Body of pancreas (tissue), 4 donors: ENCODE results near the gene ZSCAN5C.

Experiments
- CTCF ChIP-seq, 7 experiments: fragments of 450-650 bp in 4 of 7; fragments of 200-600 bp in 3 of 7; sonication (generic) in 3 of 7; IDR thresholded peaks; one replicate each; pipeline ENCODE4 v1.5.1; 2016 to 2019; ENCODE audit warnings: antibody characterized with exemption in 7 of 7
- POLR2A ChIP-seq, 3 donors: fragments of 450-650 bp; IDR thresholded peaks; one replicate each; pipeline ENCODE4 v1.6.1; 2016; ENCODE audit warnings: antibody characterized with exemption in 3 of 3, mild to moderate bottlenecking in 2 of 3

GRCh38 chr19:56252699-56253422 is 50.8 kb downstream of the ZSCAN5C start:
- TF ChIP-seq CTCF (IDR thresholded peaks at IDR 0.05) (peak; percentile 70 to 84 (median 77)), POLR2A (IDR thresholded peaks at IDR 0.05) (no peak)
